HEK293T (cell line): Measurements from ENCODE around the gene SUMO2.

ENCODE experiments used
- ARNT ChIP-seq: fragments of 450-650 bp; IDR thresholded peaks from 2 replicates; pipeline ENCODE4 v1.6.1; 2017; ENCODE audit warnings: mild to moderate bottlenecking
- FOXA1 ChIP-seq: fragments of 450-650 bp; IDR thresholded peaks from 2 replicates; pipeline ENCODE4 v1.6.1; 2016; ENCODE audit warnings: mild to moderate bottlenecking
- ZNF384 ChIP-seq: fragments of 450-650 bp; IDR thresholded peaks from 2 replicates; pipeline ENCODE4 v1.6.1; 2016

DNA sequence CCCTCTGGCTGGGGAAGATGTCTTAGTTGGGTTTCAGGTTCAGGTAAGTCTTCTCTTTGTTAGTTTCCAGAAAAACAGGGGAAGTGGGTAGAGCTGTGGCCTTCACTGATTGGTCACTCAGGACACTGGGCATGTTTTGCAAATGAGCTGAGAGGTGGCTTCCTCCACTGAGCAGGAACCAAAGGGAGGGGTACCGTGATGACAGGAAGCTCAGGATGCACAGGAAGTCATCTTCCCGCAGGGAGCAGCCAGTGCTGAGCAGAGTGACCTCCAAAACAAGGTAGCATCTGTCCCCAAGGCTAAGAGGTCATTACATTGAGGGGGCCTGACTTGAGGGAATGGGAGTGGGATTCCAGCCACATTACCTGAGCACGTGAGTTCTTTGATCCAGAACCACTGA lies 56.8 kb downstream of the SUMO2 start:
- TF ChIP-seq ARNT, result no peak
- no peak for TF ChIP-seq FOXA1
- TF ChIP-seq ZNF384, result no peak
